ENCODE measurements around the gene SEMA5A.
"Not testable (repeated sequence)": the region's sequence is repeated elsewhere in the genome, so short reads cannot be mapped to it uniquely, and the experiment has no call there.

SEMA5A gene

DNA sequence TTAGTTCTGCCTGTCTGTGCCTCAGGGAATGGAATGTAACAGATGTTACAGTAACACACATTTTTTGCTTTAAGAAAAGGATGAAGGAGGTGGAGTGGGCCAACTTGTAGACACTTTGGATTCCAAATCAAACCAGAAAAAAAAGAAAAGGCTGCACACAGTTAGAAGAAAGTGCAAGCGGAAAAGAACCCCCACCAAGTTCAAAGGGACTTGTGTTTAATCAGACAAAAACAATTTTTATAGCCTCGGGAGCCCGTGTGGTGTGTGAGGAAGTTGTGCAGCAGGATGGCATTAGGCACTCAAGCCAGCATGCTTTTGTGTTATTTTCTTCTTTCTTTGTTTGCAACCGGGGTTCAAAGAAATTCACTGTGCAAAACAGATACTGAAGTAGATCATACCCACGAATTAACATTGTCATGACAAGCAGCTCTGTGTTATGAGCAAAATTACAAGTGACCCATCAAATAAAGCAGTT is 189.5 kb downstream of the SEMA5A start:
- Histone ChIP-seq H3K27me3 (ENCODE audit: control insufficient read depth in 1 of 2, insufficient read depth in 2 of 2, low read length in 2 of 2) (no peaks in the 10 kb centered on the region), H3K9me3 (ENCODE audit: control insufficient read depth in 1 of 2, low read length in 2 of 2) (no peaks in the 10 kb centered on the region), H3K4me1 (ENCODE audit: control insufficient read depth in 1 of 2, insufficient read depth in 2 of 2, low read length in 2 of 2) (peaks cover 0 to 3% of the 10 kb centered on the region in 2 donors), H3K36me3 (ENCODE audit: control insufficient read depth in 1 of 2, insufficient read depth in 2 of 2, low read length in 2 of 2) (no peaks in the 10 kb centered on the region), H3K27ac (ENCODE audit: low read depth, low read length) (no peak overlapping the region), H3K9ac (ENCODE audit: low read depth in 1 of 2, low read length in 2 of 2) (no peak overlapping the region), H3K4me3 (ENCODE audit: low read depth in 1 of 2, low read length in 2 of 2) (no peak overlapping the region)

DNA sequence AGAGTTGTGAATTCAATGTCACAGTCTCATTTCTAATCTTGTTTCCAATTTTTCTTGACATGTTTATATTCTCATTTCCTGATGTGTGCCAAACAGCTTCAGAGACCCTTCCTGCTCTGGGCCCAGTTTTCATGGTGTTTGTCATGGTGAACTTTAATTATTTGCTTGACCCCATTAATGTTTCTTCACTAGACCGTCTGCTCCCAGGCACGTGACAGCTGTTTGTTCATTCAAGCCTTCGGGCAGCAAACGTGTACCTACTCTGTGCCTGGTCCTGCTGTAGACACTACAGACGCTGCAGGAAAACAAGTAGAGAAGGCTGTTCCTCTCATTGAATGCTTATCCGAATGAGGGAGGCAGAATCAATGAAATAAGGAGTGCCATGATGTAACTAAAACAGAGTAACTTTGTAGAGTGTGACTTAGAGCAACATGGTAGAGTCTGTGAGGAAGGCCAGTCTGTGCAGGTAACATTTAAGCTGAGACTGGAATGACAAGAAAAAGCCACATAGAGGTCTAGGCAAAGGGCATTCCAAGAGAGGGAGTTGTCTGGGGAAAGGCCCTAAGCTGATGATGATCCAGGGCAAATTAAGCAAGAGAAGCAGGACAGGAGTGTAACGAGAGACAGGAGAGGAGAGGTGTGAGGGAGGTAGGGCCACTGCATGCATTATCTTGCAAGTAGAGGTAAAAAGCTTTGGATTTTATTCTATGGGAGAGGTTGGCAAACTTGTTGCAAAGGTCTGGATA is 191.4 kb downstream of the SEMA5A start:
- Histone ChIP-seq H3K4me3 (ENCODE audit: low read depth in 1 of 2, low read length in 2 of 2) (no peak overlapping the region), H3K4me1 (ENCODE audit: control insufficient read depth in 1 of 2, insufficient read depth in 2 of 2, low read length in 2 of 2) (peaks cover 0 to 3% of the 10 kb centered on the region in 2 donors), H3K27me3 (ENCODE audit: control insufficient read depth in 1 of 2, insufficient read depth in 2 of 2, low read length in 2 of 2) (no peaks in the 10 kb centered on the region), H3K36me3 (ENCODE audit: control insufficient read depth in 1 of 2, insufficient read depth in 2 of 2, low read length in 2 of 2) (no peaks in the 10 kb centered on the region), H3K9me3 (ENCODE audit: control insufficient read depth in 1 of 2, low read length in 2 of 2) (no peaks in the 10 kb centered on the region), H3K27ac (ENCODE audit: low read depth, low read length) (no peak overlapping the region), H3K9ac (ENCODE audit: low read depth in 1 of 2, low read length in 2 of 2) (no peak overlapping the region)

DNA sequence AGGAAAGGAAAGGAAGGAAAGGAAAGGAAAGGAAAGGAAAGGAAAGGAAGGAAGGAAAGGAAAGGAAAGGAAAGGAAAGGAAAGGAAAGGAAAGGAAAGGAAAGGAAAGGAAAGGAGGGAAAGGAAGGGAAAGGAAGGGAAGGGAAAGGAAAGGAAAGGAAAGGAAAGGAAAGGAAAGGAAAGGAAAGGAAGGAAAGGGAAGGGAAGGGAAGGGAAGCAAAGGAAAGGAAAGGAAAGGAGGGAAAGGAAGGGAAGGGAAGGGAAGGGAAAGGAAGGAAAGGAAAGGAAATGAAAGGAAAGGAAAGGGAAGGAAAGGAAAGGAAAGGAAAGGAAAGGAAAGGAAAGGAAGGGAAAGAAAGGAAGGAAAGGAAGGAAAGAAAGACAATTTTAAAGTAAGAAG is 192.8 kb downstream of the SEMA5A start:
- H3K4me1 ChIP-seq (ENCODE audit: control insufficient read depth in 1 of 2, insufficient read depth in 2 of 2, low read length in 2 of 2): peaks cover 8 to 12% of the 10 kb centered on the region in 2 donors
- not testable (repeated sequence) for H3K27me3 ChIP-seq (ENCODE audit: control insufficient read depth in 1 of 2, insufficient read depth in 2 of 2, low read length in 2 of 2); H3K36me3 ChIP-seq (ENCODE audit: control insufficient read depth in 1 of 2, insufficient read depth in 2 of 2, low read length in 2 of 2); H3K27ac ChIP-seq (ENCODE audit: low read depth, low read length); H3K9me3 ChIP-seq (ENCODE audit: control insufficient read depth in 1 of 2, low read length in 2 of 2); H3K9ac ChIP-seq (ENCODE audit: low read depth in 1 of 2, low read length in 2 of 2); H3K4me3 ChIP-seq (ENCODE audit: low read depth in 1 of 2, low read length in 2 of 2)

DNA sequence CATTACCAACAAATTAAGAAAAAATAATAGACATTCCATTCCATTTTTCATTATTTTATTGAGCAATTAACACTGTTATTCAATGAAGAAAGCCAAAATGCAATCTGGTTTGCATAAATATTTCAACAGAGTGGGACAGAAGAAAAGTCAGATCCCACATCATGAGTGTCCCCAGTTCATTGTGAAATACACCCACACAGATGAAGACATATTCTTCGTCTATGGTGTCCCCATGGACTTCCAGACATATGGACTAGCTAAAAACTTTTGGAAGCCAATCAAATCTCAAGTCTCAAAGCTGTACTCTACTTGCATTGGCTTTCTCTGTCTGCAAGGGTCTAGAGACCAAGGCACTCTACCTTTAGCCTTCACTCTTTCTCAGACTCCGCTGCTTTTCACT is 194.3 kb downstream of the SEMA5A start:
- Histone ChIP-seq H3K36me3 (ENCODE audit: control insufficient read depth in 1 of 2, insufficient read depth in 2 of 2, low read length in 2 of 2) (no peaks in the 10 kb centered on the region), H3K4me1 (ENCODE audit: control insufficient read depth in 1 of 2, insufficient read depth in 2 of 2, low read length in 2 of 2) (peaks cover 8 to 14% of the 10 kb centered on the region in 2 donors), H3K27me3 (ENCODE audit: control insufficient read depth in 1 of 2, insufficient read depth in 2 of 2, low read length in 2 of 2) (no peaks in the 10 kb centered on the region), H3K9me3 (ENCODE audit: control insufficient read depth in 1 of 2, low read length in 2 of 2) (no peaks in the 10 kb centered on the region), H3K27ac (ENCODE audit: low read depth, low read length) (no peak overlapping the region), H3K4me3 (ENCODE audit: low read depth in 1 of 2, low read length in 2 of 2) (no peak overlapping the region), H3K9ac (ENCODE audit: low read depth in 1 of 2, low read length in 2 of 2) (no peak overlapping the region)

DNA sequence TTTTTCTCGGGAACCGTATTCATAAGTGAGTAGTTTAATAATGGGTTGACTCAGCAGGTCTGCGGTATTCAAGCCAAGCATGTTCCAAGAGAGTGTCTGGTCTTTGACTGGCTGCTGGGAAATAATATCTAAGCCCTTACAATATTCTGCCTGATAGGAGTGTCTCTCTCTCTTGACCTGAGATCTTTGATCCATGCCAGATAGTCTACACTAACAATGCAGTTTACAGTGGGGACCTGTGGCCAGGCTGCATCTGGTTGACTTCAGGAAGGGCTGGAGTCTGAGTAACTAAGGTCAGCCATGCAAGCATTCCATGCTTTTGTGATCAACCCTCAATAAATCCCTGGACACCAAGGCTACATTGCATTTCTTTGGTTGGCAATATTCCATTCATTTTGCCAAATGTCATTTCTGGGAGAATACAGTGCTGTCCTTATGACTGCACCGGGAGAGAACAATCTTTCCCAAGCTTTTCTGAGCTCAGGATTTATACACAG is 195.5 kb downstream of the SEMA5A start:
- H3K36me3 ChIP-seq (ENCODE audit: control insufficient read depth in 1 of 2, insufficient read depth in 2 of 2, low read length in 2 of 2): no peaks in the 10 kb centered on the region
- no peak overlapping the region for H3K27ac ChIP-seq (ENCODE audit: low read depth, low read length)
- no peak overlapping the region for H3K4me3 ChIP-seq (ENCODE audit: low read depth in 1 of 2, low read length in 2 of 2)
- H3K9ac ChIP-seq (ENCODE audit: low read depth in 1 of 2, low read length in 2 of 2): no peak overlapping the region
- no peaks in the 10 kb centered on the region for H3K9me3 ChIP-seq (ENCODE audit: control insufficient read depth in 1 of 2, low read length in 2 of 2)
- H3K4me1 ChIP-seq (ENCODE audit: control insufficient read depth in 1 of 2, insufficient read depth in 2 of 2, low read length in 2 of 2): peaks cover 8 to 13% of the 10 kb centered on the region in 2 donors
- H3K27me3 ChIP-seq (ENCODE audit: control insufficient read depth in 1 of 2, insufficient read depth in 2 of 2, low read length in 2 of 2): no peaks in the 10 kb centered on the region

DNA sequence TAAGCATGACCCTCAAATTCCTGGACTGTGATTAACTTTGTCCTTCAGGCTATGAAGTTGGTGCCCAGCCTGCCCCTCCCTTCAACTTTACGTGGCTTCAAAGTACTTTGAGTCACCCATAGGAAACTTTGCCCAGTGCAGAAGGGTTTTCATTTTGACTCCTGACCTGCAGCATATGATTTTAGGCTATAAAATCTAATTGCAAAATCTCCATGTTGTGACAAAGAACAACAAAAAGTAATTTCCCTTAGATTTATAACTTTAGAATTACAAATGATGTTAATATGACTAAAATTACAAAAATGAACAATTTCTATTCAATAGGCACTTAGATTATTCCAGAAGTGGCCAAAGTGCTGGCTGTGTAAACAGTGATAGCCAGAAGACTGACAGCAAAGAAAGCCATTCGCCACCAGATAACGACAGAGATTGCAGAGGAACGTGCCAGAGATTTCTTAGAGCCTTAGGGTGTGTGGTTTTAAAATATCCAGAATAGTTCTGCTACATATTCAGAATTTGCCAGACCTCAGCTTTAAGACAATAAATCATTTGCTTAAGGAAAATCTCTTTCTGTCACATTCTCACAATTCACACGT is 197.4 kb downstream of the SEMA5A start:
- Histone ChIP-seq H3K4me1 (ENCODE audit: control insufficient read depth in 1 of 2, insufficient read depth in 2 of 2, low read length in 2 of 2) (peaks cover 8 to 13% of the 10 kb centered on the region in 2 donors), H3K9ac (ENCODE audit: low read depth in 1 of 2, low read length in 2 of 2) (no peak overlapping the region), H3K9me3 (ENCODE audit: control insufficient read depth in 1 of 2, low read length in 2 of 2) (no peaks in the 10 kb centered on the region), H3K36me3 (ENCODE audit: control insufficient read depth in 1 of 2, insufficient read depth in 2 of 2, low read length in 2 of 2) (no peaks in the 10 kb centered on the region), H3K27ac (ENCODE audit: low read depth, low read length) (no peak overlapping the region), H3K27me3 (ENCODE audit: control insufficient read depth in 1 of 2, insufficient read depth in 2 of 2, low read length in 2 of 2) (no peaks in the 10 kb centered on the region), H3K4me3 (ENCODE audit: low read depth in 1 of 2, low read length in 2 of 2) (no peak overlapping the region)

DNA sequence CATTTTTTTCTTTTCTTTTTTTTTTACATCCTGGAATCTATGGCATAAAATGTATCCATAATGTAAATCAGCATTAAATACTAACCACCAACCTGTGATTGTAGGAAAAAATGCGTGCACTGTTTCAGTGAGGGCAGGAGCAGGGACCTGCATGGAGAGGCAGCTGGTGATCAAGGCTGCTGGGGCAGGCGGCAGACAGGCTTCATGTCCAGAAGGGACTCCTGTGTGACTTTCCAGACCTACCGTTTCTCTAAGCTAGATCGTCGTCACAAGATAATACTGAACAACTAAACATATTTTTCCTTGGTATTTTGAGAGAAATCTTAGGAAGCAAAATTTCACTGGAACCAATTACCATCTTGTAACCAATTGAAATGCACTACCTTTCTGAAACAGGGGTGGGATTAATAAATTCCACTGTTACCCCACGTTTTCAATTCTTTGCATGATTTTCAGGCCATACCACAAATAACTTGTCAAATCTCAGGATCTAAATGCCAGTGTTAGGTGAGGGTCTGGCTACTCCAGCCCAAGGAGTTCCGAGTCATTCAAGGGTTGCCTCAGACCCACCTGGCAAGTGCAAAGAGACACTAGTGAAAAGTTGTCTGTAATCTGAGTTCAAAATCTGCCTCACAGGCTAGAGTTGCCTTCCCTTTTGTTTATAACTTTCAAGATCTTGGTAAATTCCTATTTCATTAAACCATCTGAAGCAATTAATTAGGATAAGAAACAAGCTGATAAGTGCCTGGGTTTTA is 198.2 kb downstream of the SEMA5A start:
- H3K9ac ChIP-seq (ENCODE audit: low read depth in 1 of 2, low read length in 2 of 2): no peak overlapping the region
- H3K27ac ChIP-seq (ENCODE audit: low read depth, low read length): no peak overlapping the region
- H3K9me3 ChIP-seq (ENCODE audit: control insufficient read depth in 1 of 2, low read length in 2 of 2): no peaks in the 10 kb centered on the region
- H3K4me1 ChIP-seq (ENCODE audit: control insufficient read depth in 1 of 2, insufficient read depth in 2 of 2, low read length in 2 of 2): peaks cover 8 to 13% of the 10 kb centered on the region in 2 donors
- no peaks in the 10 kb centered on the region for H3K27me3 ChIP-seq (ENCODE audit: control insufficient read depth in 1 of 2, insufficient read depth in 2 of 2, low read length in 2 of 2)
- H3K4me3 ChIP-seq (ENCODE audit: low read depth in 1 of 2, low read length in 2 of 2): no peak overlapping the region
- H3K36me3 ChIP-seq (ENCODE audit: control insufficient read depth in 1 of 2, insufficient read depth in 2 of 2, low read length in 2 of 2): no peaks in the 10 kb centered on the region

DNA sequence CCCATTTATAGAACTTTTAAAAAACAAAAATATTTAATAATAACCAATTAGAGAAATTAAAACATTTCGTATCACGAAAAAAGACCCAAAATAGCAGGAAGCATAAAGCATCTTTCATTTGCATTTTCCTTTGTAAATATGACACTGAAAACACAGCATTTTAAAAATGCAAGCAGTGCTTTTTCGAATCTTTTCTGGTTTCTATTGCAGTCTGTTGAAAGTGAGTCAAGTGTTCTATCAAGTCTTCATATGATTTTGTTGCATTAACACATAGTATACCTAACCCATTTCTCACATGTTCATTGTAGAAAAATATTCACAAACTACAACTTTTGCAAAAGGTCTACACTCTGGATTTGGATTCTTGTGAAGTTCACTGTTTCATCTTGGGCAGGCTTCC is 198.8 kb downstream of the SEMA5A start:
- H3K4me1 ChIP-seq (ENCODE audit: control insufficient read depth in 1 of 2, insufficient read depth in 2 of 2, low read length in 2 of 2): peaks cover 8 to 13% of the 10 kb centered on the region in 2 donors
- H3K4me3 ChIP-seq (ENCODE audit: low read depth in 1 of 2, low read length in 2 of 2): no peak overlapping the region
- no peaks in the 10 kb centered on the region for H3K9me3 ChIP-seq (ENCODE audit: control insufficient read depth in 1 of 2, low read length in 2 of 2)
- H3K27ac ChIP-seq (ENCODE audit: low read depth, low read length): no peak overlapping the region
- H3K9ac ChIP-seq (ENCODE audit: low read depth in 1 of 2, low read length in 2 of 2): no peak overlapping the region
- H3K36me3 ChIP-seq (ENCODE audit: control insufficient read depth in 1 of 2, insufficient read depth in 2 of 2, low read length in 2 of 2): no peaks in the 10 kb centered on the region
- no peaks in the 10 kb centered on the region for H3K27me3 ChIP-seq (ENCODE audit: control insufficient read depth in 1 of 2, insufficient read depth in 2 of 2, low read length in 2 of 2)

DNA sequence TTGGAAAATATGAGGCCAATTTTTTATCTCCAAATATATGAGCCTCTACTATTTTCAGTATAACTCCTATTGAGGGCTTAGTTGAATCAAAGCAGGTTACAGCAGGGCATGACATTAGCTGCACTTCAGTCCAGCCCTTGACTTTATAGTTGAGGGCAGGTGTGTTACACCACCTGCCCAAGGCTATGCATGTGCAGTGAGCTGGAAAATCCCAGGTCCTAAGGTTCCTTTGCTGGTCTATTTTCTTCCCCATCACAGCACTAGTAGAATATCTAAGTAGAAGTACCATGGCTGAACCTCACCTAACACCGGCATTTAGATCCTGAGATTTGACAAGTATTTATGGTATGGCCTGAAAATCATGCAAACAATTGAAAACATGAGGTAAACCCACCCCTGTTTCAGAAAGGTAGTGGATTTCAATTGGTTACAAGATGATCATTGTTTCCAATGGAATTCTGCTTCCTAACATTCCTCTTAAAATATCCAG is 201.1 kb downstream of the SEMA5A start:
- Histone ChIP-seq H3K4me3 (ENCODE audit: low read depth in 1 of 2, low read length in 2 of 2) (no peak overlapping the region), H3K36me3 (ENCODE audit: control insufficient read depth in 1 of 2, insufficient read depth in 2 of 2, low read length in 2 of 2) (no peaks in the 10 kb centered on the region), H3K9ac (ENCODE audit: low read depth in 1 of 2, low read length in 2 of 2) (no peak overlapping the region), H3K27me3 (ENCODE audit: control insufficient read depth in 1 of 2, insufficient read depth in 2 of 2, low read length in 2 of 2) (no peaks in the 10 kb centered on the region), H3K27ac (ENCODE audit: low read depth, low read length) (no peak overlapping the region), H3K9me3 (ENCODE audit: control insufficient read depth in 1 of 2, low read length in 2 of 2) (no peaks in the 10 kb centered on the region), H3K4me1 (ENCODE audit: control insufficient read depth in 1 of 2, insufficient read depth in 2 of 2, low read length in 2 of 2) (peaks cover 8 to 13% of the 10 kb centered on the region in 2 donors)
